ENCODE results near the gene IVL.

- TF ChIP-seq YY1 (IDR thresholded peaks at IDR 0.05; ENCODE audit: insufficient read depth, insufficient read length): no peak
- TF ChIP-seq ZNF274 (IDR thresholded peaks at IDR 0.05; ENCODE audit: low read depth, low read length): no peak
Observed at GRCh38 chr1:152919071-152919470, 10.7 kb downstream of the IVL start.
